ENCODE measurements around the gene GTF2F2.

The GTF2F2 gene

GRCh38 chr13:45301263-45301662 lies 181.0 kb downstream of the GTF2F2 start:
- Histone ChIP-seq H3K27me3 (peaks cover 22% of the 10 kb centered on the region), H3K4me3 (ENCODE audit: low read depth in 1 of 2, low read length in 1 of 2) (no peak overlapping the region), H3K9me3 (no peaks in the 10 kb centered on the region), H3K36me3 (no peaks in the 10 kb centered on the region), H3K4me1 (ENCODE audit: control insufficient read depth in 1 of 2, insufficient read depth in 1 of 2, low read depth in 1 of 2, low read length in 1 of 2) (no peaks in the 10 kb centered on the region), H3K27ac (no peak overlapping the region)
- no peak for TF ChIP-seq CTCF (IDR thresholded peaks at IDR 0.05)

GRCh38 chr13:45302507-45302906 lies 182.2 kb downstream of the GTF2F2 start:
- Histone ChIP-seq H3K27me3 (peaks cover 22% of the 10 kb centered on the region), H3K27ac (no peak overlapping the region), H3K4me3 (ENCODE audit: low read depth in 1 of 2, low read length in 1 of 2) (no peak overlapping the region), H3K9me3 (no peaks in the 10 kb centered on the region), H3K4me1 (ENCODE audit: control insufficient read depth in 1 of 2, insufficient read depth in 1 of 2, low read depth in 1 of 2, low read length in 1 of 2) (no peaks in the 10 kb centered on the region), H3K36me3 (no peaks in the 10 kb centered on the region)
- TF ChIP-seq CTCF (IDR thresholded peaks at IDR 0.05) = no peak

GRCh38 chr13:45303026-45303425 lies 182.7 kb downstream of the GTF2F2 start:
- Histone ChIP-seq H3K4me3 (ENCODE audit: low read depth in 1 of 2, low read length in 1 of 2) (no peak overlapping the region), H3K4me1 (ENCODE audit: control insufficient read depth in 1 of 2, insufficient read depth in 1 of 2, low read depth in 1 of 2, low read length in 1 of 2) (no peaks in the 10 kb centered on the region), H3K27me3 (peaks cover 22% of the 10 kb centered on the region), H3K9me3 (no peaks in the 10 kb centered on the region), H3K36me3 (no peaks in the 10 kb centered on the region), H3K27ac (no peak overlapping the region)
- no peak for TF ChIP-seq CTCF (IDR thresholded peaks at IDR 0.05)

GRCh38 chr13:45303866-45304265 lies 183.6 kb downstream of the GTF2F2 start:
- Histone ChIP-seq H3K27ac (no peak overlapping the region), H3K36me3 (no peaks in the 10 kb centered on the region), H3K4me3 (ENCODE audit: low read depth in 1 of 2, low read length in 1 of 2) (no peak overlapping the region), H3K9me3 (no peaks in the 10 kb centered on the region), H3K27me3 (peaks cover 22% of the 10 kb centered on the region), H3K4me1 (ENCODE audit: control insufficient read depth in 1 of 2, insufficient read depth in 1 of 2, low read depth in 1 of 2, low read length in 1 of 2) (no peaks in the 10 kb centered on the region)
- TF ChIP-seq CTCF (IDR thresholded peaks at IDR 0.05) = no peak

- Histone ChIP-seq H3K27ac (no peak overlapping the region), H3K36me3 (no peaks in the 10 kb centered on the region), H3K9me3 (no peaks in the 10 kb centered on the region), H3K4me3 (ENCODE audit: low read depth in 1 of 2, low read length in 1 of 2) (no peak overlapping the region), H3K27me3 (peaks cover 20% of the 10 kb centered on the region), H3K4me1 (ENCODE audit: control insufficient read depth in 1 of 2, insufficient read depth in 1 of 2, low read depth in 1 of 2, low read length in 1 of 2) (peaks cover 4 to 6% of the 10 kb centered on the region in 2 experiments)
- TF ChIP-seq CTCF (IDR thresholded peaks at IDR 0.05) = no peak
These were observed 184.8 kb downstream of the GTF2F2 start for GRCh38 chr13:45305079-45305478.

GRCh38 chr13:45306966-45307365 lies 186.7 kb downstream of the GTF2F2 start:
- Histone ChIP-seq H3K27me3 (peaks cover 1% of the 10 kb centered on the region), H3K27ac (no peak overlapping the region), H3K9me3 (no peaks in the 10 kb centered on the region), H3K4me1 (ENCODE audit: control insufficient read depth in 1 of 2, insufficient read depth in 1 of 2, low read depth in 1 of 2, low read length in 1 of 2) (peaks cover 17% of the 10 kb centered on the region in 2 experiments), H3K36me3 (no peaks in the 10 kb centered on the region), H3K4me3 (ENCODE audit: low read depth in 1 of 2, low read length in 1 of 2) (no peak overlapping the region)
- no peak for TF ChIP-seq CTCF (IDR thresholded peaks at IDR 0.05)

Measured in neutrophil (primary cell).